Prostate gland (tissue), 2 donors: ENCODE results near the gene COL16A1.

Experiments used
- CTCF ChIP-seq, 4 experiments: fragments of 200-600 bp in 2 of 4; fragments of 450-650 bp in 2 of 4; sonication (generic) in 2 of 4; IDR thresholded peaks; 1 replicate in 3 of 4; 2 replicates in 1 of 4; pipeline ENCODE4 v1.5.1; 2016 to 2019; ENCODE audit warnings: antibody characterized with exemption in 4 of 4, mild to moderate bottlenecking in 2 of 4, moderate library complexity in 2 of 4
- POLR2A ChIP-seq: fragments of 450-650 bp; IDR thresholded peaks from one replicate; pipeline ENCODE4 v1.6.1; 2016; ENCODE audit warnings: antibody characterized with exemption, mild to moderate bottlenecking
- POLR2AphosphoS5 ChIP-seq: sonication (generic); formaldehyde crosslinking; IDR thresholded peaks from one replicate; pipeline ENCODE4 v1.6.1; 2017; ENCODE audit warnings: antibody characterized with exemption

- TF ChIP-seq POLR2A: no peak
- no peak for TF ChIP-seq CTCF (IDR thresholded peaks at IDR 0.05)
- no peak for TF ChIP-seq POLR2AphosphoS5
These were observed 12.4 kb downstream of the COL16A1 start for GRCh38 chr1:31691446-31691845.
